Vein endothelial cell (primary cell): Measurements from ENCODE around the gene MDP1. TPM values are rescaled to one million over a fixed set of nuclear protein-coding genes. Genes with fewer than 3 reads are reported as not detected.

ENCODE experiments used
- small RNA-seq: library from RNA; depleted of rRNA; stranded (forward); fragments of <200 nt; gene quantifications from one replicate; pipeline ENCODE3, GENCODE V24; 2012
- total RNA-seq: library from RNA; depleted of rRNA; stranded (reverse); fragments of >200 nt; gene quantifications from 2 replicates; pipeline ENCODE4 v1.2.3, GENCODE V29; 2012

The MDP1 gene
- 9.1 TPM in 2 replicates for total RNA-seq

GRCh38 chr14:24215495-24216344 lies at the start of gene MDP1:
Gene MDP1, minus strand, starts transcription at chr14:24216066. Its CDS starts 111 bp downstream, at chr14:24215955.

GRCh38 chr14:24262821-24263733 lies 47.2 kb upstream of the MDP1 start, which contains the start of gene TGM1:
Gene TGM1, minus strand, starts transcription at chr14:24263177. Its CDS starts 825 bp downstream, at chr14:24262352.

GRCh38 chr14:24232645-24233537 lies 17.0 kb upstream of the MDP1 start, which contains the start of gene GMPR2:
Gene GMPR2, plus strand, starts transcription at chr14:24232929. Its CDS starts 325 bp downstream, at chr14:24233254.

DNA sequence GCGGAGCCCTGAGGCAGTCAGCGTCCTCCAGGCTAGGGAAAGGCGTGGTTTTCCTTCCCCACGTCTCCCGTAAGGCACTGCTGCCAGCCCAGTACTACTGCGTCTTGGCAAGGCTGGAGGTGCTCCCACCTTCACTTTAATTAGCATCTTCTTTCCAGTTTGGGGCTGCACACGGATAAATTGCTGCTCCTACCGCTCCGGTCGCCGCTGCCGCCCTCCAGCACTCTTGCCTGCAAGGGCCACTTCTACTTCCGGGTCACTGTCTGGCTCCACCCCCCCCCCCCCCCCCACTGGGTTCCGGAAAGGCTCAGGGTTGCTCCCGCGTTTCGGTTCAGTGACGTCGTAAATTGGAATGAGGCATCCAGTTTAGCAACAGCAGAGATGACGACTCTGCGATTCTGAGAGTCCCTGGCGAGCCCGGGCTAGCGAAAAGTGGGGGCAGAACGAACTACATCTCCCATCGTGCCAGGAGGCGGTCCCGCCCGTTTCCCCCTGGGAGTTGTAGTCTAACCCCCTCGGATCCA lies 16.3 kb upstream of the MDP1 start, which contains the start of gene NEDD8:
Gene NEDD8, minus strand, starts transcription at position 247 of the 524 bp plus-strand sequence. Its CDS starts 100 bp downstream, at position 147.

GRCh38 chr14:24212924-24213865 lies 2.7 kb downstream of the MDP1 start, which contains the start of gene CHMP4A:
Gene CHMP4A, minus strand, starts transcription at chr14:24213488. Its CDS starts 49 bp downstream, at chr14:24213439.

DNA sequence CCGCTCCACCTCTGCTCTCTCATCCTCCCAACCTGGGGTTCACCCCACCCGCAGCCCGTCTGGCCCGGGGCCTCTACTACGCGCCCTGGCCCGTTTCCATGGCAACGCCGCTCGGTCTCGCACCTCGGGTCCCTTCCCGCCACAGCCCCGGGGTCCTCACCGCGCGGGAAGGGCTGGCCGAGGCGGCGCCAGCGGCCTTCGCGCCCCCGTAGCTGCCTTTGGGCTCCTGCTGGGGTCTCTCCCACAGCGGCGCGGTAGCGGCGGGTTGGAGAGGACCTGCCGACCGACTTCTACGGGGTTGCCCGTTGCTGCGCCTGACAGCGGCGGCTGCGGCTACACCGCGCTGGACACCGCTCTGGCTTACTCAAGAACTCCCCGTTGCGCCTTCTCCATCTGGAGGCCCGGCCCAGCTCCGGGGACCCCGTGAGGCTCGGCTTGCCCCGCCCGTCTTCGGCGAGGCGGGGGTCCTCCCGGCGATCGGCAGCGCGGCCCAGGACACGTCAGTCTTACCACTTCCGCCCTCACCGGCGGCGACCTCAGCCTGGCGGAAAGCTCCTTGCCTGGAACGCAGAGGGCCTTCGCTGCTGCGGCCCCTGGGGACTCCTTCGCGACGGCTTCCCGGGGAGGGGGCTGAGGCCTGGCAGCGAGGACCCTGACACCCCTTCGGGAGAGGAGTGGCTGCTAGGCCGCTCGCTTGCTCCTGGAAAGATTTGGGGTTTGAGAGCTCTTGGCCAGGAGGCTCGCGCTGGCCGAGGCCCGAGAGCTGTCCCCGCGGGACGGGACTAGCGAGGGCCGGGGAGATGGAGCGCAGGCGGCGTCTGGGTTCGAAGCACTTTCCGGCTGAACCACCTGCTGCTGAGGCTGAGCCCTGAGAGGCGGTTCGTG lies 20.4 kb downstream of the MDP1 start, which contains the start of gene TM9SF1:
Gene TM9SF1, minus strand, starts transcription at position 256 of the 885 bp plus-strand sequence. CDS start 422 bp downstream, outside the sequence.

GRCh38 chr14:24188251-24189058 lies 27.4 kb downstream of the MDP1 start, which contains the start of gene IPO4:
Gene IPO4, minus strand, starts transcription at chr14:24188816. Its CDS starts 29 bp downstream, at chr14:24188787.

DNA sequence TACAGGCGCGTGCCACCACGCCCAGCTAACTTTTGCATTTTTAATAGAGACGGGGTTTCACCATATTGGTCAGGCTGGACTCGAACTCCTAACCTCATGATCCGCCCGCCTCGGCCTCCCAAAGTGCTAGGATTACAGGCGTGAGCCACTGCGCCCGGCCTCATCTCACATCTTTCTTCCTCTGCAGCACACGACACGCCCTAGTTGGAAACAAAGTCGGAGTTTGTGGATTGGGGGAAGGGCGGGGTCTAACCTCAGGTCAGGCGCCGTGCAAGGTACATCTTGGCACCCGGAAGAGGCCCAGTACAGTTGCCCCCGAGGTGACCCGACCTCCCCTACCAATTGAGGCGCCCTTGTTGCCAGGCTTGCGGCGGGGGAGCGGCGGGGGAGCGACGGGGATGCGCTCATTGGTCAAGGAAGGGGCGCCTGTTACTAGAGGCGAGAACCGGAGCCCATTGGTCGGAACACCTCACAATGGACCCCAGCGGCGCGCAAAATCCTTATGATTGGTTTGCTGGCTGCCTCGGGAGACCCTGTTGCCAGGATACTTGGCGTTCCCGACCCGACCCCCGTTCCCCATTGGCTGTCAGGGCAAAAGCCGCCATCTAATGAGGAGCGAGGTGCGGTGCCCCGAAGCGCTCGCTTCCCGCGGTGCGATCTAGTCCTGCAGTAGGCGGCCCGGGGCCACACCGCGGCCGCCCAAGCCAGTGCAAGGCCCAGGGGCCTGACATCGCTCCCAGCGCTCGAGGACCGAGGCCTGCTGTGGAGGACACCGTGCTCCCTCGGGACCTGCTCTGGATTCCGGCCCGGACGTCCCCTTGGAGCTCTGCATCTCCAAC lies 44.2 kb downstream of the MDP1 start, which contains the start of gene REC8:
Gene REC8, plus strand, starts transcription at position 659 of the 839 bp plus-strand sequence. CDS start 473 bp downstream, outside the sequence.

Small RNA genes within 50 kb of the gene (small RNA-seq; reads per million reads assigned to genes)
- gene AL136295.4 (0.13 reads per million), gene CHMP4A (0.08 reads per million), gene IPO4 (not detected), gene IRF9 (0.11 reads per million), gene MDP1 (not detected)

Other genes starting within 250 kb of the MDP1 start
- 8.6 and 10.8 TPM in 2 replicates for gene DHRS4L2, start 227.1 kb downstream of the MDP1 start, total RNA-seq
- under 0.01 TPM in 1 of 2 replicates, not detected in the other for gene CARMIL3, start 164.1 kb downstream of the MDP1 start, total RNA-seq
- gene CPNE6, start 144.5 kb downstream of the MDP1 start, total RNA-seq: not detected in 2 replicates
- gene PCK2, start 121.8 kb downstream of the MDP1 start, total RNA-seq: 3.0 and 8.5 TPM in 2 replicates
- 47.0 and 51.9 TPM in 2 replicates for gene DCAF11, start 101.3 kb downstream of the MDP1 start, total RNA-seq
- 0.98 and 1.1 TPM in 2 replicates for gene NRL, start 101.1 kb downstream of the MDP1 start, total RNA-seq
- gene FITM1, start 85.4 kb downstream of the MDP1 start, total RNA-seq: 0.65 TPM in 1 of 2 replicates, not detected in the other
- gene PSME1, start 79.9 kb downstream of the MDP1 start, total RNA-seq: 68.6 and 101 TPM in 2 replicates
- 8.5 and 16.3 TPM in 2 replicates for gene EMC9, start 74.5 kb downstream of the MDP1 start, total RNA-seq
- gene PSME2, start 69.5 kb downstream of the MDP1 start, total RNA-seq: 54.7 and 62.1 TPM in 2 replicates
- 48.3 and 60.3 TPM in 2 replicates for gene RNF31, start 68.6 kb downstream of the MDP1 start, total RNA-seq
- 31.0 and 35.6 TPM in 2 replicates for gene IRF9, start 54.8 kb downstream of the MDP1 start, total RNA-seq
- gene REC8, start 44.0 kb downstream of the MDP1 start, total RNA-seq: 1.3 and 4.1 TPM in 2 replicates
- gene IPO4, start 27.2 kb downstream of the MDP1 start, total RNA-seq: 51.3 and 58.8 TPM in 2 replicates
- gene TM9SF1, start 20.6 kb downstream of the MDP1 start, total RNA-seq: 53.6 and 62.3 TPM in 2 replicates
- gene TSSK4, start 10.4 kb downstream of the MDP1 start, total RNA-seq: 0.10 TPM in 1 of 2 replicates, not detected in the other
- gene CHMP4A, start 2.6 kb downstream of the MDP1 start, total RNA-seq: 25.6 and 33.3 TPM in 2 replicates
- gene NEDD8, start 16.3 kb upstream of the MDP1 start, total RNA-seq: 128 and 131 TPM in 2 replicates
- 67.4 and 69.9 TPM in 2 replicates for gene GMPR2, start 16.9 kb upstream of the MDP1 start, total RNA-seq
- 55.5 and 59.4 TPM in 2 replicates for gene TINF2, start 26.6 kb upstream of the MDP1 start, total RNA-seq
- 0.98 and 1.8 TPM in 2 replicates for gene TGM1, start 47.1 kb upstream of the MDP1 start, total RNA-seq
- 35.1 and 45.1 TPM in 2 replicates for gene RABGGTA, start 55.5 kb upstream of the MDP1 start, total RNA-seq
- gene DHRS1, start 83.7 kb upstream of the MDP1 start, total RNA-seq: 12.4 and 21.6 TPM in 2 replicates
- 32.3 and 34.9 TPM in 2 replicates for gene NOP9, start 83.8 kb upstream of the MDP1 start, total RNA-seq
- 1.6 and 3.0 TPM in 2 replicates for gene CIDEB, start 91.9 kb upstream of the MDP1 start, total RNA-seq
- 6.5 and 10.6 TPM in 2 replicates for gene LTB4R2, start 94.1 kb upstream of the MDP1 start, total RNA-seq
- gene LTB4R, start 95.4 kb upstream of the MDP1 start, total RNA-seq: 2.9 and 3.2 TPM in 2 replicates
- gene ADCY4, start 119.0 kb upstream of the MDP1 start, total RNA-seq: 55.1 and 90.2 TPM in 2 replicates
- 4.2 and 4.9 TPM in 2 replicates for gene RIPK3, start 123.9 kb upstream of the MDP1 start, total RNA-seq
- 11.4 and 20.0 TPM in 2 replicates for gene NFATC4, start 152.1 kb upstream of the MDP1 start, total RNA-seq
- 14.6 and 28.7 TPM in 2 replicates for gene NYNRIN, start 182.9 kb upstream of the MDP1 start, total RNA-seq
- gene CBLN3, start 213.6 kb upstream of the MDP1 start, total RNA-seq: 1.2 and 1.3 TPM in 2 replicates
- 46.6 and 61.7 TPM in 2 replicates for gene KHNYN, start 213.9 kb upstream of the MDP1 start, total RNA-seq
- gene SDR39U1, start 226.7 kb upstream of the MDP1 start, total RNA-seq: 15.0 and 15.8 TPM in 2 replicates